Measurements from ENCODE around the gene FFAR2.

Gene FFAR2

DNA sequence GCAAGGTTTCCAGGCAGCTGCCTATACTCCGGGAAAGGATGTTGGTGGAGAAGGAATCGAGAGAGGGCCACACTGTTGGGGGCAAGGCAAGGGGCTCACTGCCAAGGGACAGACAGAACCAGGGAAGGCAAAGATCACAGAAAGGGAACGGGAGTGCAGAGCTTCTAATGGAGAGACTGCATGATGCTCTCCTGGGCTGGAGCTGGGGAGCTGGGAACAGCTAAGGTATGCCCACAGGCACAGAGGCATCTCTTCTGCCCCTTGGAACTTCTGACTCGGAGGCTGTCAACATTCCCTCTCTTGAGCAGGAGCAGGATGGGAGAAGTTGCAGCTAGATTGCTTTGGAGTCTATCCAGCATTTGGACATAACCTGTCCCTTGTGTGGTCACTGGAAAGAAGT, 22.4 kb upstream of the FFAR2 start:
- no peak for DNase-seq (ENCODE audit: low read depth)

DNA sequence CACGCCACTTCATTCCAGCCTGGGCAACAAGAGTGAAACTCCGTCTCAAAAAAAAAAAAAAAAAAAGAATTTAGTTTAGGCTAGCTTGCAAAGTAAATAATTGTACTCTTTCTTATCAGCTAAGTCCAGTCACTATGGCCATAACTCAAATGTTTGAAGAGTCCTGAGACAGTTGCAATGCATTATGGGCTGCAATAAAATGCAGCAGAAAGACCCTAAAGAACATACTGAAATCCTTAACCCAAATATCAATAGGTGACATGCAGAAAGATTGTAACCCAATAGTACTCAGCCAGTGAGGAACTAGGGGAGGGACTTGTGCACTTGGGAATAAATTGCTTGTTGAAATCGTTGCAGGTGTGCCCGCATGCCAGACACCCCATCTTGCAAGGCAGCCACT, 20.9 kb upstream of the FFAR2 start:
- DNase-seq (ENCODE audit: low read depth): no peak

DNA sequence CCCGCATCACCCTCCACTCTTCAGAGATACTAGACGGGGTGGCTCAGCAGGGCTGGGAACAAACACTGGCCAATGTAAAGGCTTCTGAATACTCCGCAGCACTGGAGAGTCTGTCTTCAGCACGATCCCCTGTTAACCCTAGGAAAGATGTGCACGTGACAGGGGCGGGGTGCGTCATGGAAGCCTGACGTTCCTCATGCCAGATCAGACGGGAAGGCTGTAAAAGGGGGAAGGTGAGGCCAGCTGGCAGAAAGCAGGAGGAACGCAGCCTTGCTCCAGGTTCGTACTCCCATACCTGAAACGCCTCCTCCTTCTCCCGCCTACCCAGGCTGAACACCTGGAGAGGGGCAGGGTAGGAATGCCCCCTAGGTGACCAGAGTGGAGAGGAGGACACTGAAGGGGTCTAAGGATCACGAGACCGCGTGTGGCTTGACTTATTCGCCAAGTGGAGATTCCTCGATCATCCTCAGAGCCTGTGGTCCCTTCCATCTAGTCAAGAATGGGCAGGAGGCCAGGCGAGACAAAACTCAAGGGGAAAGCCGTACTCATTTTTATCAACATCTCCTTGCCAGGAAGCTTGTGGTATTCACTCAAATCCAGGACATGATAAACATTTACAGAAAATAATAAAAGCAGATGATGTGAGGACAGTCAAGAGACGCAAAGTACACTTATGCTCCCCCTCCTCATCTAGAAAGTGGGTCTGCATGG, 18.2 kb upstream of the FFAR2 start:
- DNase-seq (ENCODE audit: low read depth): no peak

DNA sequence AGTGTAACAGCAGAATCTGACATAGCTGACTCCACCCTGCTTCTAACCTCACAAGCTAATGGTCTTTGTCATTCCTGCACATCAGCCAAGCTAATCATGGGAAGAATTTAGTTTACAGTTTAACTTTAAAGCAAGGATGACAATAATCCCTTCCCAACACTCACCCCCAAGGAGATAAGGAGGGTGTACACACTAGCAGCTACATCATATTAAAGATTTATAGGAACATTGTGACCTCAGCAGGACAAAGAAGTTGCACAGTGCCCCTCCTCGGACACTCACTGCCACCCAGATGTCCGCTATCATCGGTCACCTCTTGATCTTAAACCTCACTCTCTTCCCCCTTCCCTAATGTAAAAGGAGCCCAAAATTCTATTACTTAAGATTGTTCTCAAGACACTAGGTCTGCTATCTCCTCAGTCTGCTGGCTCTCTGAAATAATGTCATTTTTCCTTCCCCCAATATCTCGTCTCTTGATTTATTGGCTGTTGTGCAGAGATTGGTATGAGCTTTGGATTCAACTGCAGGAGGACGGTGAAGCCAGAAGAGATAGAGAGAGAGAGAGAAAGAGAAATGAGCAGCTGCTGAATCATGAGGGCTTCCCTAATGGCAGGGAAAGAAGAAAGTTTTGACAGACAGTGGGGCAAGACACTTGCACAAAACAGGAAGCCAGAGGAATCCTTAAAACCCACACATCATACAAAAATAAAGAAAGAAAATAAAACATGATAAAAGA, 17.5 kb upstream of the FFAR2 start:
- no peak for DNase-seq (ENCODE audit: low read depth)

DNA sequence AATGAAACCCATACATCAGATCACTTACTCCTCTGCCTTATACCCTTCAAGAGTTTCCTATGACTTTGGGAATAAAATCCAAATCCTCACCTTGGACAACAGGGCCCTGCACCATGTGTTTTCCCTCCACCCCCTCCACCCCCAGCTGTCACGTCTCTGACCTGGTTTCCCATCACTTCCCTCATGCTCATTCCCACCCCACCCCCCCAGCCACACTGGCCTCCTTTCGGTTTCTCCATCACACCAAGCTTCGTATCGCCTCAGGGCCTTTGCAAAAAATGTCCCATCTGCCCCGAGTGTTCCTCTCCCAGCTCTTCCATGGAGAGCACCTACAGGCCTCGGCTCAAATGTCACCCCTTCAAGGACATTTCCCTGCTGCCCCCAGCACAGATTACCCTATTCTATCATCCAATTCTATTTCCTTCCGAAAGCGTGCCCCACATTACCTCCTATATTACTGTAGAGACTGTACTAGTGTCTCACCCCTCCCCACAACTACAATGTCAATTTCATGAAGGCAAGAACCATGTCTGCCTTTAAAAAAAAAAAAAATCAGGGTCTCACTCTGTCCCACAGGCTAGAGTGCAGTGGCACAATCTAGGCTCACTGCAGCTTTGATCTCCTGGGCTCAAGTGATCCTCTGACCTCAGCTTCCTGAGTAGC, 16.8 kb upstream of the FFAR2 start:
- no peak for DNase-seq (ENCODE audit: low read depth)

DNA sequence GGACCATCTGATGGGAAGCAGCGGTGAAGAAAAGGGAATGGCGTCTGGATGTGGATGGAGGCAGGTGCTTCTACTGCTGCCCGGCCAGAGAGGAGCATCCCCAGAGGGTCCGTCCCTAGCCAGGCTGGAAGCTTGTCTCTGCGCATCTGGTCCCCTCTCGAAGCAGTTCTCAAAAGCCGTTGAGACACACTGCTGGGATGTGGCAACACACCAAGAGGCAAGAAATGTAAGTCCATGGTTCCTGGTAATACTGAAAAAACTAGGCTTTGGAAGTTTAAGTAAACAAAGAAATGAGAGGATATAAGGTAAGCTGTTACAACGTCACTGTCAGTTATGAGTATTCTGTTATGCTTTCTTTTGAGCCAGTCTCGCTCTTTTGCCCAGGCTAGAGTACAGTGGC, 15.1 kb upstream of the FFAR2 start:
- no peak for DNase-seq (ENCODE audit: low read depth)

DNA sequence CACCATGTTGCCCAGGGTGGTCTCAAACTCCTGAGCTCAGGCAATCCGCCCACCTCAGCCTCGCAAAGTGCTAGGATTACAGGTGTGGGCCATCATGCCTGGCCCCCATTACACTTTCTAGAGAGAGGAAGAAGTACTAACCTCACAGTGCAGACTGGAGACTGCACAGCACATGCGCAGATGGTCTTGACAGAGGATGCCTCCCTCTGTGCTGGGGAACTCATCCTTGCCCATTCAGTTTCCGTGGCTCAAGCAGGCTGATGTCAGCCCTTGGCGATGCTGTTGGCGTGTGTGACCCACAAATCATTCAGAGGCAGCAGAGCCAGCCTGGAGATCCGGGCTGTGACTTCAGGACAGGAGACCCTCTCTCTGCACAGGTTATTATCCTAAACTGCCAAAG, 14.6 kb upstream of the FFAR2 start:
- no peak for DNase-seq (ENCODE audit: low read depth)

DNA sequence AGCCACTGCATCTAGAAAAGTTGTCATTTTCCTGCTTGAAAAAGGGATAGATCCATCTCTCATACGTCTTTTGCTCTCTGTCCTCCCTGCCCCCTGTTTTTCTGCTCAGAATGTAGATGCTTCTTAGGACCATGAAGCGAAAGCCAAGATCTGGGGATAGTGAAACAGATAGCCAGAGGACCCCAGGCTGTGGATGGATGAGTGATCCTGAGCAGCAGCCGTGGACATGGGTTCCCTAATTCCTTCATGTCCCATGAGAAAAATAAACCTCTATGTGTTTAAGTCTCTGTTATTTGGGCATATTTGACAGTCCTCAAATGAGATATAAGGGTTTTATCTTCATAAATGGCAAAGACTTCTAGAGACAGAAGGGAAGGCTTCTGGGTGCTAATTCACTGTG, 12.2 kb upstream of the FFAR2 start:
- no peak for DNase-seq (ENCODE audit: low read depth)

DNA sequence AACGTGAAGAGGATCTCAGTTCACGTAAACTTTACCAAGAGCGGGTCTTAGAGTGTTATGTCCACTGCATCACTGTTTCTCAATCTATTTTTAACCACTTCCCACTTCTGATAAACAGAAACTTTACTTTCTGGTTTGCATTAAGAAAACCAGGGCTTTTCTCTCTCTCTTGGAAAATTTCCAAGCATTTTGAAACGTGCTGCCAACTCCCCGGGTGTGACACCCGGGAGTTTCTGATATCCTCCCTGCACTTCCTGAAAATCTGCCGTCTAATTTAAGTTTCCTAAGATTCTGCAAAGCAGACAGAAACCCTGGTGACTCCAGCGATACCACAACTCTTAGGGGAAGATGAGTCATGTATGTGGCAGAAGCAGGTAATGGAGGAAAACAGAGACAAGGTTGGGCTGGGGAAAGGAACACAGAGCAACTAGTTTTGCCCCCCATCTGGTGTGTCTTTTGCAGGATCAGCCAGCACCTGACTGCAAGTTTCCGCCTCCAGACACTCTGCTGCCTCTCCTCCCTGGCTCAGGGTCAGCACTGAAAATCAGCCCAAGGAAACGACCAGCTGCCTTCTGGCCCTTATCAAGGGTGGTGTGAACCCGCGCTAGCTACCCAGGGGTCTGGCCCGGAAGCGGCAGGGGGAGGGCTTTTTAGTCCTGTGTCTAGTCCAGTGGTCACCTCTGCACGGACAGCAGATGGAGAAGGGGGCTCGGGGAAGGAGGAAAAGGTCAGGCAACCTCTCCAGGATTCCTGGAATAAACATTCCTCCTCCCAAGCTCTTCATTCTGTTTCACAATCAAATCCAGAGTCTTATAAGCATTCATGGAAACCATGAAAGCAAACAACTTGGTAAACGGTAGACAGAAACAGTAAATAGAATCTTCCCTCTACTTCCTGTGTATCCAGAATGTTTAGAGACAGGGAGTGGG, 11.3 kb upstream of the FFAR2 start:
- DNase-seq (ENCODE audit: low read depth): no peak

DNA sequence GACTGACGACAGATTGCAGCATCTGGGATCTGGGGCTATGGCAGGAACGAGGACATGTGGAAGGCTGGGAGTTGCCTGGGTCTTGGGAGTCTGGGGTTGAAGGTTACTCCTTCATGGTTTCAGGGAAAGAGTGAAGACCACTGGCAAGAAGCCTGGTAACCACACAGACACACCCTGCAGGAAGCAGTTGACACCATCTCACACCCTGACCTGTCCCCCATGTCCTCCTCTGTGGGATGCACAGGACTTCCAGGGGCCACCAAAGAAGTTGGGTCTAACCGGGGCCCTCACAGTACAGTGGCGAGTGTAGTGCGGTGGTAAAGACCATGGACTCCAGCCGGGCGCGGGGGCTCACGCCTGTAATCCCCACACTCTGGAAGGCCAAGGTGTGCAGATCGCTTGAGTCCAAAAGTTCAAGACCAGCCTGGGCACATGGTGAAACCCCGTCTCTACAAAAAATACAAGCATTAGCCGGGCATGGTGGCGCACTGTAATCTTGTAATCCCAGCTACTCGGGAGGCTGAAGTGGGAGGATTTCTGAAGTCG, 10.6 kb upstream of the FFAR2 start:
- DNase-seq (ENCODE audit: low read depth): no peak

DNA sequence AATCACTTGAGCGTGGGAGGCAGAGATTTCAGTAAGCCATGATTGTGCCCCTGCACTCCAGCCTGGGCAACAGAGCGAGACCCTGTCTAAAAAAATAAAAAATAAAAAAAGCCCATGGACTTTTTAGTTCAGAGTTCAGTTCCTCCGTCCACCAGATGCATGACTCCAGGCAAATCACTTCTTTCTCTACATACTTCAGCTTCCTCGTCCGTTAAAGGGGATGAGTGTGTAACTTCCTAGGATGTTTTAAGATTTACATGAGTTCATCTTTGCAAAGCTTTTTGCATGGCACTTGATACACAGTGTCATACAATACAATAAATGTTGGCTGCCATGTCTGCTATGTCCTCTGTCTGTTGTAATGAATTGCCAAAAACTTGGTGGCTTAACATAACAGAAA, 10.0 kb upstream of the FFAR2 start:
- no peak for DNase-seq (ENCODE audit: low read depth)

DNA sequence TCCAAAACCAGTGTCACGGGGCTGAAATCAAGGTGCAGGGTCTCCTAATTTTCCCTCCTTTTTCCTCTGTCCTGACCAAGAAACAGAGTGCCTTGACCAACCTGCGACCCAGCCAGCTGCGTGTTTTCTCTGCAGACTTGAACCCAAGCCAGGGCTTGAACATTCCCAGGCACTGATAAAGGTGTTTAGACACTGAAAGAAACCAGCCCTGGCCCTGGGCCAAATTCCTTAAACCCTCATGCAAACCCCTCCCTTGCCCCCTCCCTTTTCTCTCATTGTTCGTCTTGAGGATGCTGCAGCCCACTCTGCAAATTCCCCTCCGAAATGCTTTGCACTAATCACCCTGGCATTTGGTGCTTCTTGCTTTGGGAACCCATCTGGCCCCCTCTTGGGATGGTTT, 9.5 kb upstream of the FFAR2 start:
- DNase-seq (ENCODE audit: low read depth): no peak

DNA sequence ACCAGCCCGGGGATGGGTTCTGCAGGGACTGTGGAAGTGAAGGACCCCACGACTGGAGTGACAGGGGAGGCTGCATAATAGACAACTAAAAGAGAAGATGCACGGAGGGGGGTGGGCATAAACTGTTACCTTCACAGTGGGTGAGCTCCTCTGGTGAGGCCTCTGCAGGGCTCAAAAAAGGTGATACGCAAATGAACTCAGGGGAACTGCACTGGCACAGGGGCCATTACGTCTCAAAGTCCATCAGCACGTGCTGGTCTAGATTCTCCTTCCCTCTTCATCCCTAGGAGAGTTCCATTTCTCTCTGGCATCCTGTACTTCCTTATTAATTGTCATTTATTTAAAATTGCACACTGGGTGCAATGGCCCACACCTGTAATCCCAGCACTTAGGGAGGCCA, 8.1 kb upstream of the FFAR2 start:
- DNase-seq (ENCODE audit: low read depth): no peak

DNA sequence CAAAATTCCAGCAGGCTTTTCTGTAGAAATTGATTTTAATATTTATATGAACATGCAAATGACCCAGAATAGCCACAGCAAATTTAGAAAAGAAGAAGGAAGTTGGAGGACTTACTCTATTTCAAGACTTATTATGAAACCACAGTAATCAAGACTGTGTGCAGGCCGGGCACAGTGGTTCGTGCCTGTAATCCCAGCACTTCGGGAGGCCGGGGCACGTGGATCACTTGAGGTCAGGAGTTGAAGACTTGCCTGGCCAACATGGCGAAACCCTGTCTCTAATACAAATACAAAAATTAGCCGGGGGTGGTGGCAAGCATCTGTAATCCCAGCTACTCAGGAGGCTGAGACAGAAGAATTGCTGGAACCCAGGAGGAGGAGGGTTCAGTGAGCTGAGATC, 6.0 kb upstream of the FFAR2 start:
- DNase-seq (ENCODE audit: low read depth): no peak

DNA sequence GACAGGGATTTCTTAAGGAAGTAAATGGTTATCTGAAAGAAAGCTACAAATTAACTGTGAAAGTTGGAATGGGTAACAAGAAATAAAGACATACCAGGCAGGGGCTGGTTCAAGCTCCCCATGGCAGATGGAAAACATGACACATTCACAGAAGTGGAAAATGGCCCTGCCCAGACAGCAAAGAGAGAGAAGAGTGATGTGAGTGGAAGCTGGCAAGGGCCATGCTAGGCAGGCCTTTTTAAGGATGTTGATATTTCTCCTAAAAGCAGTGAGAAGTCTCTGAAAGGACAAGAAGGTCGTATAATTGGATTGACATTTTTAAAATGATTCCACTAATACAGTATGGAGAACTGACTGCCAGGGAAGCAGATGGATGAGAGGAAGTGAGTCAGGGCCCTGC, 3.3 kb upstream of the FFAR2 start:
- DNase-seq (ENCODE audit: low read depth): no peak

DNA sequence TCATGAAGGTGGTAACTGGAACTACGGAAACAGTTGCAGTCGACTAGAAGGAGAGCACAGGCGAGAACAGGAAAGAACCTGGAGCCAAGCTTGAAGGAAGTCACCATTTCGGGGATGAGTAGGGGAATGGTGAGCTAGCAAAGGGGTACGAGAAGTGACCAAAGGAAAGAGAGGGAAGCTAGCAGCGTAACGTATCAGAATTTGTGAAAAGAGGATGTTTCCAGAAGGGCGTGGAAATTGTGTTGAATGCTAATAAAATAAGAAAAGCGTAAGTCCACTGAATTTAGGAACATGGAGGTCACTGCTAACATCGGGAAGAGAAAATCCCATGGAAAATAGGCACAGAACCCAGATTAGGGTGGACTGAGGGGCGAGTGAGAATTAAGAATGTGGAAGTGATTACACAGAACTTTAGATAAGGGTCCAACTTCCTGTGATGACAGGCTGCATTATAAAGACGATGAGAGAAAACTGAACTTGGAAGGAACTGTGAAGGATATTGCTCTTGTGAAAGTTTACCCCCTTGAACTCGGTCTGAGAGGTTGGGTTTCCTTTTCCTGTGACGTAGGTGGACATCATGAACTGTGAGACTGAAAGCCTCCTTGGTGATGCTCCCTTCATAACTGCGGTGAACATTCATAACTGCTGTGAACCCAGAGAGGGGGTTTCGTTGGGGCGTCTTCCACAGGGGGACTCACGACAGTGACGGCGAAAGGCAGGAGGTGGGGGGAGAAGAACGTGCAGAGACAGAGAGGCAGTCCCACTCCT, 2.0 kb upstream of the FFAR2 start:
- no peak for DNase-seq (ENCODE audit: low read depth)

DNA sequence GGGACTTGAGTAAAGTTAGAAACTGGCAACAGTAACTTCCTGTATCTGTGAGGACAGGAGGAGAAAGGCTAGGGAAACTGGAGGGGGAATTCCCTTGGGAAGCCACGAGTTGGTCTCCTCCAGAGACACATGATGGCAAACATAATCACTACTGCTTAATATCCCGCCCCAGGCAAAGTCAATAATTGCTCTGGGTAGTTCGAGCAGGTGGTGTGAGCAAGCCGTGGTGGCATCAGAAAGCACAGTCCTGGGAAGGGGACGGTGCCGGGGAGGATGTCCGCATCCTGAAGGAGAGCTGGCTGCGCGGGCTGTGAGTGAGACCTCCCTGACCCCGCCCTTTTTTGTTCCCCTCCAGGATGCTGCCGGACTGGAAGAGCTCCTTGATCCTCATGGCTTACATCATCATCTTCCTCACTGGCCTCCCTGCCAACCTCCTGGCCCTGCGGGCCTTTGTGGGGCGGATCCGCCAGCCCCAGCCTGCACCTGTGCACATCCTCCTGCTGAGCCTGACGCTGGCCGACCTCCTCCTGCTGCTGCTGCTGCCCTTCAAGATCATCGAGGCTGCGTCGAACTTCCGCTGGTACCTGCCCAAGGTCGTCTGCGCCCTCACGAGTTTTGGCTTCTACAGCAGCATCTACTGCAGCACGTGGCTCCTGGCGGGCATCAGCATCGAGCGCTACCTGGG, 1.4 kb downstream of the FFAR2 start:
- DNase-seq (ENCODE audit: low read depth): no peak

DNA sequence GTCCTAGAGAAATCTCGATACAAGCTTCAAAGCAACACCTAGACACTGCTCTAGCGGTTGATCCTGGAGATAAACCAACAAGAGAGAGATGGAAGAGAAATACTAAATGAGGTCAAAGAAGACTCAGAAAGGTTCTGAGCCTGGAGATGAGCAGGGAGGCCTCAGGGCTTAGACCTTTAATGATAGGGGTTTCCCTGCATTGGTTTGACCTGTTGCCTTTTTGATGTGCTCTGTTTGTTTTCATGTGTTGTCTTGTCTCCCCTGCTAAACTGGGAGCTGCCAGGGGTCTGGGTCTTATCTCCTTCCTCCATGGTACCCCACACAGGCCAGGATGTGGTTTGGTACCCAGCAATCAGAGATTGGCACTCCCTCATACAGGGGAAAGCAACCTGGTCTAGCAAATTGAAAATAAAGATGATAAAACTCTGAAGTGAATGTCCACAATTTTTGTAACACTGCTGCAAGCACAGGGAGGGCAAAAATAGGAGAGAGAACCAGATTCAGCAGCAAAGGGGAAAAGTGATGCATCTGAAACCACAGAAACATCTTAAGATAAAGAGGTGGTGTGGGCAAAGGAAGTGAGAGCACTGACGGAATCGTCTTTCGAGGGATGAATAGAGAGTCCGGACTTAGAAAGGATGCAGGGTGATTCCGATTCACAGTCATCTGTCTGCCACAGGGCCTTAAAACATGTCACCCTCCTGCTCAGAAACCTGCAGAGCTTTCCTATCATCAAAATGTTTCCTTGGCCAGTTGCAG, 3.5 kb downstream of the FFAR2 start:
- no peak for DNase-seq (ENCODE audit: low read depth)

DNA sequence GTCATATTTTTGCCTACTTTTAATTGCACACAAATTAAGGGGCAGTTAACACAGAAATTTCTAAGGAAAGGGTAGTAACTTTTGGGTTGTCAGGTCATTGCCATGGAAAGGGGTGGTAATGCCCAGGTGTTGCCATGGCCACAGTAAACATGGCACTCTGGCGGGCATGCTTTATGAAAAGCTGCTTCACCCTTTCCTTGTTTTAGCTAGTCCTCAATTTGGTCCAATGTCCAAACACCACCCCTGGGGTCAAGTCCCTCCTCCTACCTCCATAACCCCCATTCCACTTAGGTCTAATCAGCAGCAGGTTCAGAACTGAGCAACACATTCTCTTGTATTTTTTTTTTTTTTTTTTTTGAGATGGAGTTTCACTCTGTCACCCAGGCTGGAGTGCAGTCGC, 6.6 kb downstream of the FFAR2 start:
- no peak for DNase-seq (ENCODE audit: low read depth)

DNA sequence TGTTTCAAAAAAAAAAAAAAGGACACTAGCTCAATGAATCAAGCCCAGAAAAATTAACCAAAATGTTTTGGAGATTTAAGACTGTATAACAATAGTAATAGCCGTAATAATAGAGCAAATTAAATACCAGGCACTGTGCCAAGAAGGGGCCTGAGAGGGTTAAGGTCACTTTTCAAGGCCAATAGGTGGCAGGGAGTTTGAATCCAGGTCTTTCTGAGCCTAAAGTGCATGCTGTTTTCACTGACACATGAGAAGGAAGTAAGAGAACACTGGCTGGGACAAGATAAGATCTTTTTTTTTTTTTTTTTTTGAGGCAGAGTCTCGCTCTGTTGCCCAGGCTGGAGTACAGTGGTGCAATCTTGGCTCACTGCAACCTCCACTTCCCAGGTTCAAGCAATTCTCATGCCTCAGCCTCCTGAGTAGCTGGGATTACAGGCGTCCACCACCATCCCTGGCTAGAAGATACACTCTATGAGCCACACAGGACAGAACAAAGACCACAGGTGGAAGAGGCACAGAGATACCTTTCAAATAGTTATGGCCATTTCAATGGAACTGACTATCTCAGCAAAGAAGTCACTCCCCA, 7.7 kb downstream of the FFAR2 start:
- DNase-seq (ENCODE audit: low read depth): no peak
